ENCODE results near the gene HMG20B.
A peak's percentile ranks its signal among the peaks of the same experiment; 100 is the strongest.

The HMG20B gene

GRCh38 chr19:3620817-3621547 lies 48.2 kb downstream of the HMG20B start:
- DNase-seq (ENCODE audit: low spot score), result no peak

- no peak for DNase-seq (ENCODE audit: low spot score)
Measured at GRCh38 chr19:3621689-3622088, 48.9 kb downstream of the HMG20B start.

- DNase-seq (ENCODE audit: low spot score), result no peak
Measured at GRCh38 chr19:3622224-3622623, 49.5 kb downstream of the HMG20B start.

GRCh38 chr19:3623716-3624115 lies 51.0 kb downstream of the HMG20B start:
- DNase-seq (ENCODE audit: low spot score), result no peak

- no peak for DNase-seq (ENCODE audit: low spot score)
Measured at GRCh38 chr19:3625996-3626472, 53.3 kb downstream of the HMG20B start.

- DNase-seq (ENCODE audit: low spot score), result peak; percentile 99
Measured at GRCh38 chr19:3626473-3627350, 54.0 kb downstream of the HMG20B start, which contains the start of gene CACTIN. Gene CACTIN, minus strand, starts transcription at chr19:3626790. Its CDS starts 28 bp downstream, at chr19:3626762.

- no peak for DNase-seq (ENCODE audit: low spot score)
Measured at GRCh38 chr19:3627351-3627723, 54.6 kb downstream of the HMG20B start.

Data from CD4-positive, alpha-beta T cell treated with Interleukin-6 at 100 ng/mL for 8 hours (primary cell).